HG02884 (cell line): ENCODE data around the gene B4GALT2.

Experiments
- ATAC-seq: cut with Tn5 transposase; IDR thresholded peaks from one replicate; pipeline ENCODE4 v1.9.1; 2021; ENCODE audit warnings: mild to moderate bottlenecking, moderate library complexity; ENCODE audit not compliant: unreplicated experiment

Gene B4GALT2

DNA sequence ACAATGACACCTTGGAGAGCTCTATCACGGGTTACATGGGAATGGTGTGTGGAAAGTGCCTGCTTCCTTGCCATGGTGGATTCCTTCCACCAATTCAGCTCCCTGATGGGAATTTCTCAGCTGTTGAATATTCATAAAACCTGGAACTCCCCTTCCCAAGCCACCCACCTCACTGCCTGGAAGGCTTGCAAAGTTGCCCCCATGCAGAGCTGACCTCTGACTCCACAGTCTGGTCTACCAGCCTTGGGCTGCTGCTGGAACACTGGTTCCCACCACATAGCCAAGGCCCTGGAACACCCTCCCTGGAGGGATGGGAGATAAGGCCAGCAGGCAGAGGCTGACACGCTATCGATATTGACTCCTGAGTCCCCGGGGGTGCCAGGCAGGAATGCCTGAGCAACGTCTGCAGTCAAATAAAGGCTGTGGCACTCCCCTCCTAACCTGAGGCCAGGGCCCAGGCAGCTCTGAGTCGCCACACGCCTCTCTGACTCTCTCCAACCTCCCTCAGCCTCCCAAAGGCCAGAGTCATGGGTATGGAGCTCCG, 21.2 kb downstream of the B4GALT2 start:
- ATAC-seq, result no peak

DNA sequence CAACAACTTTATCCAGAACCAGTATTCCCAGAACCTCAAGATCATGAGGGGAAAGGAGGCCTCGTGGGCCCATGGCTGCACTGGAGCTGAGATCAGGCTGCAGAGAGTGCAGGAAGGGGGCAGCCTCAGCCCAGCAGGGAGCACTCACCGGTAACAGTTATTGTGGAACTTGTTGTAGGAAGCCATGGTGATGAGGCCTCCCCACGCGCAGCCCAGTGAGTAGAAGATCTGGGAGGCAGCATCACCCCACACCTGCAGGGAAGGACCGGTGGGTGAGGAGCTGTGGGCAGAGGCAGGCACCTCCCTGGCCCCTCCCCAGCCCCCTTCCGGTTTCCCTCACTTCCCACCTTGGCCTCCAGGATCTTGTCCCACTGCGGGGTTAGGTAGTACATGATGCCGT, 23.2 kb downstream of the B4GALT2 start:
- ATAC-seq, result no peak

DNA sequence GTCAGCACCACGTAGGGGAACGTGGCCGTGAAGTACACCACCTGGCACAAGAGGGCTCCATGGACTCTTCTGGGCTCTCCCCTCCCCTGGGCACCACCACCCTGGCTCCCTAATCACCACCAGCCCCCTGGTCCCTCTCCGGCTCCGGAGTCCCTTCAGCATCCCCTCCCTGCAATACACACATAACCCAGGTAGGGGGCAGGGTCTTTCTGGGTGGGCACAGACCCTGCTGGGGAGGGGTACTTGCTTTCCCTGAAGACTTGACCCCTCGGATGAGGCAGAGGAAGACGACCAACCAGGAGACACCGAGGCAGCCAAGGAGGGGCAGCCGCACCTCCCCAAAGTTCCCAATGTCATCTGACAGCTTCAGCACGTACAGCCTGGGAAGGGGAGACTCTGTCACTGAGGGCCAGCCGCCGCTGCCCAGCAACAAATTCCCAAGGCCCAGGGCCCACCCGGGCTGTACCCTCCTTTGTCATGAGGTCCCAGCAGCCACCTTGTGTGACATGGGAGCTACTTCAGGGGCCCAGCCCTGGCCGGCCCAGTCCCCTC, 23.7 kb downstream of the B4GALT2 start:
- ATAC-seq, result no peak

DNA sequence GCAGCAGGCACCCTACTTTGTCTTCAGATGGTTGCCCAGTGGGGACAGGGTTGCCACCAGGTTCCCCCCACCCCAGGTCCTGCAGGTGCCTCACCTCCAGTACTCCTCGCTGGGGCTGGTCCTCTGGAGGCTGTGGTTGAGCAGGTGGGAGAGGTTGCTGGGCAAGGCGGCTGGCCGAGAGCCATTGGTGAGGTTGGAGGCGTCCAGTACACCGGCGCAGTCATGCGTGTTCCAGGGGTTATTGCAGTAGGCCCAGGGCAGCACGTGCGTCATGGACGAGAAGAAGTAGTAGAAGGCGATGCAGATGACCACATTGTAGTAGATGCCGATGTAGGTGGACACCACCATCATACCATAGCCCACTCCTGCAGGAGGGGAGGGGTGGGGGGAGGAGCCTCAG, 29.2 kb downstream of the B4GALT2 start:
- no peak for ATAC-seq

DNA sequence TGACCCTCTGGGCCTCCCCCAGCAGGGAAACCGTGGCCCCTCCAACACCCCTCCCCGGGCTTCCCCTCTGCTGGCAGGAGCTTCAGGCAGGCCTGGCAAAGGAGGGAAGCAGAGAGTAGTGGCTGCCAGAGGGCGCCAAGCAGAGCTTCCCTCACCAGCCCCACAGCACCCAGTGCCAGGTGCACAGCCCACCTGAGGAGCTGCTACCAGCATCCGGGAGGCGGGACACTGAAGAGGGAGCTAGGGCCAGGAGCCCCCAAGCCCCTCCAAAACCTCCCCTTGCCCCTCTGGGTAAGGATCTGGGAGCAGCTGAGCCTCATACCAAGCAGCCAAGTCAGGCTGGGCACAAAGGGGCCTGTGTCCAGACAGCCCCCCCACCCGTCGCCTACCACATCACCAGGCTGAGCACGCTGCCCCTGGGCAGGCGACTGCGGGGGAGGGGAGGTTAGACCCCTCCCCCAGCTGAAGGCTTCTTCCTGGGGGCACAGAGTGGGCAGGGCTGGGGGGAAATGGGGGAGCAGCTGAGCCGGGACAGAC, 32.0 kb downstream of the B4GALT2 start:
- no peak for ATAC-seq

DNA sequence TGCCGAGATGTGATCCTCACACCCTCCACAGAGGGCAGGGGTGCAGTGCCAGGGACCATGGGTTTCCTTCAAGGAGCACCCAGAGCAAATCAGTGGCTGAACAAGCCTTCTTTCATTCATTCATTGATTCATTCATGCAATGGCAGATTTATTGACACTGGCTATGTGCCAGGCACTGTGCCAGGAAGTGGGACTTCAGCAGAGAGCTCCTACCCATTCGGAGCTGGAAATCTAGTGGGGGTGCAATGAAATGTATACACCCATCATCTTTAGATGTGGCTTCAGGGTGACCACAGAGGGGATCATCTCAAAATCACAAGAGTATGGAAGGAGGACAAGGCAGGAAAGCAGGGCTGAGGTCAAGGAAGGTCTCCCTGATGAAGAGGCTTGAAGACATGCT, 33.4 kb downstream of the B4GALT2 start:
- ATAC-seq, result no peak

DNA sequence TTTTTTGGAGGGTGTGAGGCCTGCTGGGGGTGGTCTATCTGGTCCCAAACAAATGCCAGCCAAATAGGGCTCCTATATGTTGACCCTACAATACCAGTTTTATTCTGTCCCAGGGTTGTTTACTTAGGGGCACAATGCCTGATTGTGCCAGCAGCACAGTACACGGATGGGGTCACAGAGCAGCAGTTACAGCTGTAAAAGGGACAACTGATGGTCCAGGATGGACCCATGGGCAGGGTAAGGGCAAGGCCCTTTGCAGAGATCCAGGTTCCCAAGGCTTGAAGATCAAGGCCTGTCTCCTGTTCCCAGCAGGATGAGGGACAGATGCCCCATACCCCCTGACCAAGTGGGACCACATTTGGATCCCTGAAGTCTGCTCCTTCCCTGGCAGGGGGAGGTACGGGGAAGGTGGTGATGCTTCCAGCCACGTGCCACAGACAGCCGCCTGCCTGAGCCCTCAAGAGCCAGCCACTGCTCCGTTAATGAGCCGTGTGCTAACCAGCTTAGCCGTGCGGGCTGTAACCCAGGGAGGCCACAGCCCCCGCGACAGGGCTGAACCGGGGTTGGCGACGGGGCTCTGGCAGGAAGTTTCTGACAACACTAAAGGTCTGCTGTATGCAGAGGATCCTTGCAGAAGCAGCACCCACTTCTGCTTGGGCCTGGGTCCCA, 34.1 kb downstream of the B4GALT2 start:
- no peak for ATAC-seq

DNA sequence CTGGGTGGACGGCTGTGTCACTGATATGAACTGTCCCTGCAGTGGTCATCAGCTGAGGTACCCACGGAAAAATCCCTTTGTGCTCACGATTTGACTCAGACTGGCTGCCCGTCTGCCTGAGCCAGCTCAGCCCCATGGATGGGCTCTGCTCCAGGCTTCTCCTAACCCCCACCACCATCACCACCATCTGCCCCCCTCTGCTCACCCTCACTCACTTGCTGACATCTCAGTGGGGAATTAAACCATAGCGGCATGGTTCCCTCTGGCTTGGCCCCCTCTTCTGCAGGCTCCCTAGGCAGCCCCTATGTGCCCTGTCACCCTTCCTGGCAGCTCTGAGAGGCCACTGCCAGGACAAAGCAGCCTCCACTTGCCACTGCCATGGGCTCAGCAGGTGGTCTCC, 34.9 kb downstream of the B4GALT2 start:
- ATAC-seq, result no peak

DNA sequence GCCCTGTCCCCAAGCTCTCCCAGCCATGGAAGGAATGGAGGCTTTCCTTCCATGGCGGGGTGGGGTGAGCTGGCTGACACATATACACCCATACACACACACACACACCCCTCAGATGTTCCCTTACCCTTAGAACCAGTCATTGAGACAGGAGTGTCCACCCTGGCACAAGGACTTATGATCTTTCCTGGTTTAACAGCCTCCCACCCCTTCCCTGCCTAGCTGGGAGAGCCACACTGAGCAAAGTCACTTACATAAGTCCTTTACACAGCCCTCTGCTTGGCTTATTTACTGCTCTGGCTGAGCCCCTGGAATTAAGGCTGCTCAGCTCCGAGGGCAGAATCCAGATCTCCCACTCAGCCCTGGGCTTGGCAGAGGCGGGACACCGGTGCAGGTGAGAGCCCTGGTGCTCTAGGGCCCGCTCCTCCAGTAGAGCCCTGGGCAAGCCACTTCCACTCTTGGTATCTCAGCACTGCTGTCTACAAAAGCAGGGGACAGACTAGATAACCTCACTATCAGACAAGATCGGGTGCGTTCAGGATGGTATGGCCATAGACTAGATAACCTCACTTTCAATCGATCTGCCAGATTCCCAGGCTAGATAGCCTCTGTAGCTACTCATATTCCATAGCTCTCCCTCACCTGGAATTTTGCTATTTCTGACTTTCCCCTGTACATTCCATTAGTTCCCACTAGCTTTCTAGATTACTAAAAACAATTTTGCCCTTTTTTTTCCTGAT, 35.5 kb downstream of the B4GALT2 start:
- ATAC-seq, result no peak

DNA sequence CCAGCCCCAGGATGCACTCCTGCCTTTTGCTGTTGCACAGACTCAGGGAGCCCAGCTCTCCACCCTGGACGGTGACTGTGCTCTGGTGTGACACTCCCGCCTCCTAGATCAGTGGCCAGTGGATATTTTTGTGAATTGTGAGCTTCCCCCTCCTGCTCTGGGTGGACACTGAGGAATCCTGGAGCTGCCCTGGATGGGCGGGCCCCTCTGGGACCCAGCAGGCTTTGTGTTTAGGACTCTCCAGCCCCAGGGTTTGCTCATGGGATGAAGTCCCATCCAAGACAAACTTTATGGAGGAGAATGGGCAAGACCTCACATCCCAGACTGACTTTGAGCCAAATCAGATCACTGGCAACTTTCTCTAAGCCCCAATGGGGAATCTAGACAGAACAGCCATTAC, 36.2 kb downstream of the B4GALT2 start:
- ATAC-seq, result no peak

DNA sequence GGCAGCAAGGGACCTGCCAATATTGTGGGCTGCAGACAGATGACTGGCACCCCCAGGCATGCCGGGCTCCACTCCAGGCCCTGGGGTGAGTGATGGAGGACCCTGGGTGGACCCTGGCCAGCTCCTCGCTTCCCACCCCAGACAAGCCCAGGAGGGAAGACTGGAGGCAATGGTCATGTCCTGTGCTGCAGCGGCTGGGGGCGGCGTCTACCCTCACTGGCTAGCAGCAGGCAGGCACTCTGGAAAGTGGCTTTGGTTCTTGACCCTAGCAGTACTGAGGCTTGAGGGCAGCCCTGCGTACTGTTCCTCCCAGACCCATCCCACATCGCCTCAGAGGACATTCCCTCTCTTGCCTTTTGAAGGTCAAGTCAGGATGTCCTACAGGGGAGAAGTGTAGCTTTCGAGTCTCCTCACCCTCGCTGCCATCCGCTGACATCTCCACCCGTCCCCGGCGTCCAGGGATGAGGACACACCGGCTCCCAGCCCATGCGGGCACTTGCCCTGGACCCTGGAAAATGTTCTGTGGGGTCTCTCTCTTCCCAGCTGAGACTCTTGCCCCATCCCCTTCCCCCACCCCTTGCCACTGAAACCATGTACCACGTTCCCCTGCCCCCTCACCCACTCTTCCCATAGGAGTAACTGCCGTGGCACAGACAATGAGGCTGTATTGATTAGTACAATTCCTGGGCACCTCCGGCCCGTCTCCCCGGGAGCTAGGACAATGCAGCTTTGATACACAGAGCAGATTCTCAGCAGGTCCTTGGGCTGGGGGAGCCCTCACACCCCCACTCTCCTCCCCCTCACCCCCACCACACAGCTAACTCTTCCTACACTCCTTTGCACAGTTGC, 37.3 kb downstream of the B4GALT2 start:
- ATAC-seq, result no peak

DNA sequence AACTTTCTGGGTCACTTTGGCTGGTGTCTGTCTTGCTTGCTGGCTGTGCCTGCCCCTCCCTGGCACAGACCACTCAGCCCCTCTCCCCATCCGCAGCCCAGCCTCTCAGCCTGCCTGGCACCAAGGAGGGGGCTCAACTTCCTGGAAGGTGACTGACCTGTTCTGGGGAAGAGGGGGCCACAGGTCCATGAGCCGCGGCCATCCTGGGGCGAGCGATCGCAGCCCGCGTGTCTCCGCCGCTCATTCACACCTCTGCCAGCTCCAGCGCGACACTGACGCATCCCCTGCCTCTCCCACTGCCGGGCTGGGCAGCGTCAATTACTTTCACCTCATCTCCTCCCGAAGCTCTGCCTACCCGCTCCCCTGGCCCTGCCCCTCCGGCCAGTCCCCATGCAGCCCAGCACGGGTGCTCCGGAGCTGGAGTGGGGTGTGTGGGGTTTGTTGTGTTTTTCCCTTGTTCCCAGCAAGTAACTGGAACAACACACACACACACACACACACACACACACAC, 37.9 kb downstream of the B4GALT2 start:
- no peak for ATAC-seq

DNA sequence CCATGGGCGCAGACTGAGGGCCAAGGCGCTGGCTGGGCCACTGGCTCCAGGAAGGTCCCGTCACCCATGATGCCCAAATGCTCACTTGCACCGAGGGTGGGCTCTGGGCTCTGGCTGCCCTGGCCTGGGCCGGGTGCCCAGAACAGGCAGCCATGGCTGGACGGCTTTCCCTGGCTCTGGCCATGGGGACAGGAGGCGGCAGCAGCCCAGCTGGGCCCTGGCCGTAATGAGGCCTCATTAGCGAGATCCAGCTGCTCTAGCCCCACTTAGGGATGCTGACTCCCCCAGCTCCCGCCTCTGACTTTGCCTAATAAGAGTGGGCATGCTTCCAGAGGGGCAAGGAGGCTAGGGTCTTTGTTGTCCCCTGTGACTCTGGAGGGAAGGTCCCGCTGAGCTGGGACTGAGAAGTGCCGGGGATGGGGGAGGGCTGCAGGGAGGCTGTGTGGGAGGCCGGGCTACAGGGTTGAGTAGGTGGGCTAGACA, 40.5 kb downstream of the B4GALT2 start:
- ATAC-seq, result no peak

DNA sequence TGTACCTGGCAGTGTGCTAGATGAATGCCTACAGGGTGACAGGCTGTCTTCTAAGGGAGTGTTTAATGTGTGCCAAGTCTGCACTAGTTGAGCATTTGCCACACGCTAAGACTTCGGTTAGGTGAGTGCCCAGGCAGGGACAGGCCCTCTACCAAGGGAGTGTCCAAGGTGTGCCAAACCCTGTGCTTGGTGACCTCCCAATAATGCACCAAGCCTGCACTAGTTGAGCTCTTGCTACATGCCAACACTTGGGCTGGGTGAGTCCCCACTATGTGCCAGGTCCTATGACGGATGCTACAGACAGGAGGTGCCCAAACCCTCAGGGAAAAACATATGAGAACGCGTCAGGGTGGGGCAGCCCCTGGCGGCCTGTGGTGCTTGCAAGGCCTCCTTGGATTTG, 41.5 kb downstream of the B4GALT2 start:
- ATAC-seq, result no peak

DNA sequence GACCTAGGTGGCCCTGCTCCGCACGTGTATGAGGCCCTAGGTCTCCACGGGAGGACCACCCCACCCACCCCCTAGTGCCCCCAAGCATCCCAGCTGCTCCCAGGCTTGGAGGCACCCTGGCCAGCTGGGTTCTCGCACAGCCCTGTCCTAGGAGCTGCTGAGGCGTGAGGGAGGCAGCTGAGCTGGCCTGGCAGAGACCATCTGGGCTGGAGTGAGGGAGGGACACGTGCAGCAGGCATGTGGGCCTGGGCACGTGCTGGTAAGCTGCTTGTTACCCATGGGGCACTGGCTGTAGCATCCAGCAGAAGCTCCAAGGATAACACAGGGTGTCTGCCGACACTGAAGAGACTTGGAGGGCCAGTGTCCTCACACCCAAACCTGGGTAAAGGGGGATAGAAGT, 42.1 kb downstream of the B4GALT2 start:
- no peak for ATAC-seq

DNA sequence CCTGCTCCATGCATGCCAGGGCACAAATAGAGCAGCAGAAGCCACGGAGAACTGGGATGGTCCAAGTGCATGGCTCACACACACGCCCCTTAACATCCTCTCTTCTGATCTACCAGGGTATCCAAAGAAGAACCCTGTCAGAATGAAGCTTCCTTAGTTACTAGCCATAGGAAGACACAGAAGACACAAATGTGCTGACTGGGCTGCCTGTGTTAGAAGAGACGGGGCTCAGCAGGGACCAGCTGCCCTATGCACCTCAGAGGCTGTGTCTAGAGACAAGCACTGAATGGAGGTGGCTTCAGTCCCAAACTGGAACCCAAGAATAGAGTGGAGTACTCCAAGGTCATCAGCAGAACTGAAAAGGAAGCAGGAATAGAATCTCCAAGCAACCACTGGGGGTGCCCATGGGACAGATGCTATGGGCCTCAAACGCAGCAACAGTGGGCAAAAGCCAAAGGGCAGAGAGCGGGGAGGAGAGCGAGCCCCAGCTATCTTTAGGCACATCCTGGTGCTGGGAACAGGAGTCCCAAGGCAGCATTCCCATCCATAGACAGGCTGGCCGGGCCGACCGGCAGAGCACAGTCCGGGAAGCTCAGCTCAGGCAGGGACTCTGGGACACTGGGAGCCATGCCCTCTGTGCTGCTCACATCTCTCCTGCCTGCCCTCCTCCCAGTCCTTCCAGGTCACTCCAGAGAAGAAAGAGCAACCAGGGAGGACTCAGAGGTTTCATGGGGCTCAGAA, 42.7 kb downstream of the B4GALT2 start:
- ATAC-seq, result no peak

DNA sequence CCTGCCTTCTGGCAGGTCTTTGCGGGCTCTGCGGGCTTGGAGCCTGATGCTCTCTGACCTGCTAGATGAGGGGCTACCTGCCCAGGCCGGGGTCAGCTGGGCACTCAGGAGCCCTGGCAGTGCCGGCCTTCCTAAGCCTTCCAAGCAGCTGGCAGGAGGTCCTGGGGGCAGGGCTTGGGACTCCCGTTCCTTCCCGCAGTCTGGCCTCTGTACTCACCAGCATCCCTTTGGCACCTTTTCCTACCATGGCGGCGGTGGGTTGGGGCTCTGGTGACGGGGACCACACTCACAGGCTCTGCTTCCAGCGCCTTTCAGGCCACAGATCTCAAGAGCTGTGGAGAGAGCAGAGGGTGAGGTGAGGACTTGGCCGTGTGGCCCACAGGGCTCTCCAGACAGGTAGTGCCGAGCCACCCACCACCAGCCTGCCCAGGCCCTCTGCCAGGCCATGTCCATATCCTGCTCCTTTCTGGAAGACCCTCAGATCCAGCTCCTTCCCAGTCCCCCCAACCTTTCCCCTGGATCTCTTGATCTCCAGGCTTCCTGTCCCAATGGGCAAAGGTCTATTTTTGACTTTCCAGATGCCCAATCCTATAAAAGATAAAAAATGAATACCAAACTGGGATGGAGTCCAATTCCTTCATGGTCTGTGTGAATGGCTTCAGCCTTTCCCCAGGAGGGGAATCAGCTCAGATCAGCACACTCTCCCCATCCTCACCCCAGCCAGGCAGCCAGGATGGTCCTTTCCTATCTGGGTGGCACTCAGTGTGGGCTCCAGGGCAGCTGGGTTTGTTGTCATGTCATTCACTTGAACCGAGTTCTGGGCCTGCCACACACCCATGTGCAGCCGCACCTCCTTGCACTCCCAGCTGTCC, 45.3 kb downstream of the B4GALT2 start:
- no peak for ATAC-seq

DNA sequence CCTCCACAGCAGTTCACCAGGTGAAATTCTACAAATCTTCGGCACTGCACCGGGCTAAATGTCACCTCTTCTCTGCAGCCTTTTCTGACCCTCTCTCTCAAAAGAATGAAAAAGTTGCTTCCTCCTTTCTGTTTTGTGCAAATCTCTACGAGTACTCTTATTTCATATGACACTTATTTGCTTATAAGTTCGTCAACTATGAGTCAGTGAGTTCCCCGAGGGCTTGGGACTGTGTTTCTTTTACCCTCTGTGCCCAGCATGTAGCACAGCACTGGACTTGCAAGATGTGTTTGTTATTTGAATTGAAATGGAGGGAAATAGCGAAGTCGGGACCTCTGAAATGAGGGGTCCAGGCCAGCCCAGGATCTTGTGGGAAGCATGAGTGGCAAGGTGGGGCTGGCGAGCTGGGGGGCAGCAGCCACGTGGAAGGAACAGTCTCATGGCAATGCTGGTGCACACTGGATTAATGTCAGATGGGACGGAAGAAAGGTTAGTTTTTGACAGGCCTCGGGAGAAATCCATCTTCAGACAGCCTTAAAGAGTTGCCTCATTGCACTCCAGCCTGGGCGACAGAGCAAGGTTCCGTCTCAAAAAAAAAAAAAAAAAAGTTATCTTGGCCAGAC, 46.0 kb downstream of the B4GALT2 start:
- ATAC-seq, result no peak

DNA sequence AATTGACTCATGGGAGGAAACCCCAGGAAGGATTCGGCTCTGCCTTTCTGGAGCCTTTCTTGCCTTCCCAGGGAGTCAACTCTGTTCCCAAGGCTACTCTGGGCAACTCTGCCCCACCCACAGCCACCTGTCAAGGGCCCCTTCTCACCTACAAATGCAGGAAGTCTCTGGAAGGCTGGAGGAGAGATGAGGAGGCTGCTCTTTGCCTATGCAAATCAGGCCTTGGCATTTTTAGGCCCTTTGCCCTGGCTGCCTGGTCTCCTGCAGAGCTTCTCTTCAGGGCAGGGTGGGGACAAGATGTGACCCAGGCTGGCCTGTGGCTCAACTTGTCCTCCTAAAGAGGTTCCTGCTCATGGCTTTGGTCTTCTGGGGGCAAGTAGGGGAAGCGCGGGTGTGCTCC, 46.8 kb downstream of the B4GALT2 start:
- no peak for ATAC-seq
